Effector memory CD4-positive, alpha-beta T cell (primary cell): ENCODE measurements around the gene NOSIP.

Source experiments
- DNase-seq, 3 donors: peaks; one replicate each; pipeline ENCODE4 v3.0.0-alpha.2; 2020
- H3K27ac ChIP-seq: 2 replicates; pipeline ENCODE4 v1.7.0; 2013; ENCODE audit warnings: mild to moderate bottlenecking, low read length, moderate library complexity; ENCODE audit not compliant: insufficient read depth, poor library complexity, severe bottlenecking
- H3K27me3 ChIP-seq: replicated peaks from 2 replicates; pipeline ENCODE4 v1.7.0; 2013; ENCODE audit warnings: mild to moderate bottlenecking, low read length; ENCODE audit not compliant: insufficient read depth, control insufficient read depth, poor library complexity, severe bottlenecking
- H3K36me3 ChIP-seq: 2 replicates; pipeline ENCODE4 v1.7.0; 2013; ENCODE audit warnings: mild to moderate bottlenecking, low read length, moderate library complexity; ENCODE audit not compliant: control insufficient read depth, insufficient read depth
- H3K4me1 ChIP-seq: 2 replicates; pipeline ENCODE4 v1.7.0; 2013; ENCODE audit warnings: low read length, mild to moderate bottlenecking; ENCODE audit not compliant: control insufficient read depth, insufficient read depth, poor library complexity, severe bottlenecking
- H3K4me3 ChIP-seq: 2 replicates; pipeline ENCODE4 v1.7.0; 2013; ENCODE audit warnings: low read length, low read depth, mild to moderate bottlenecking; ENCODE audit not compliant: insufficient read depth, poor library complexity, severe bottlenecking
- H3K9me3 ChIP-seq: 2 replicates; pipeline ENCODE4 v1.7.0; 2013; ENCODE audit warnings: mild to moderate bottlenecking, low read length, moderate library complexity; ENCODE audit not compliant: control insufficient read depth

NOSIP gene

DNA sequence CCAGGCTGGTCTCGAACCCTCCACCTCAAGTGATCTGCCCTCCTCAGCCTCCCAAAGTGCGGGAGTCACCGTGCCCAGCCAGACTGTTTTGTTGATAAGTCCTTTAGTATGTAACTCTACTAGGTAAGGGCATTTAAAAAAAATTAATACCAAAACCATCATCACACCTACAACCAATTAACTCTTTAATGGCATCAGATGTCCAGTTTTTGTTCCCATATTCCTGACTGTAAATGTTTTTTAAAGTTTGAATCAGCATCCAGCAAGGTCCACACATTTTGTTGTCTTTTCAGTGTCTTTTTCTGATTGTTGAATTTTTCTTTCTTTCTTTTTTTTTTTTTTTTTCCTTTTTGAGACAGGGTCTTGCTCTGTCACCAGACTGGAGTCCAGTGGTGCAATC is 62.3 kb downstream of the NOSIP start:
- peaks cover 14% of the 10 kb centered on the region for H3K4me1 ChIP-seq
- H3K36me3 ChIP-seq, result no peaks in the 10 kb centered on the region
- no peak overlapping the region for H3K27ac ChIP-seq
- DNase-seq, result no peak
- H3K27me3 ChIP-seq, result no peaks in the 10 kb centered on the region
- H3K9me3 ChIP-seq, result no peaks in the 10 kb centered on the region
- H3K4me3 ChIP-seq, result no peak overlapping the region

GRCh38 chr19:49515767-49516166 is 64.6 kb downstream of the NOSIP start:
- Histone ChIP-seq H3K4me3 (no peak overlapping the region), H3K4me1 (peaks cover 22% of the 10 kb centered on the region), H3K27me3 (no peaks in the 10 kb centered on the region), H3K36me3 (no peaks in the 10 kb centered on the region), H3K9me3 (no peaks in the 10 kb centered on the region), H3K27ac (no peak overlapping the region)
- no peak for DNase-seq

- Histone ChIP-seq H3K4me1 (peaks cover 22% of the 10 kb centered on the region), H3K27ac (no peak overlapping the region), H3K36me3 (no peaks in the 10 kb centered on the region), H3K4me3 (peak overlapping the region; percentile 60), H3K9me3 (no peaks in the 10 kb centered on the region), H3K27me3 (no peaks in the 10 kb centered on the region)
- DNase-seq, result no peak
Measured at GRCh38 chr19:49514151-49514550, 66.2 kb downstream of the NOSIP start.

DNA sequence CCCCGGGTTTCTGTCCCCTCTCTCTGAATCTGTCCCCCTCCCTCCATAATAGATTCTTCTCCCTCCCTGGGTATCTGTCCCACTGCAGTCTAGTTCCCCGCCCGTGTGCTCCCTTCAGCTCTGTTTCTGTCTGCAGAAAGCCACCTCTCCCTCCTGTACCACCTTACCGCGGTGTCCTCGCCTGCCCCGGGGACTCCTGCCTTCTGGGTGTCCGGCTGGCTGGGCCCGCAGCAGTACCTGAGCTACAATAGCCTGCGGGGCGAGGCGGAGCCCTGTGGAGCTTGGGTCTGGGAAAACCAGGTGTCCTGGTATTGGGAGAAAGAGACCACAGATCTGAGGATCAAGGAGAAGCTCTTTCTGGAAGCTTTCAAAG is 66.6 kb downstream of the NOSIP start:
- H3K4me3 ChIP-seq, result peak overlapping the region; percentile 60
- no peak for DNase-seq
- no peaks in the 10 kb centered on the region for H3K27me3 ChIP-seq
- H3K9me3 ChIP-seq, result no peaks in the 10 kb centered on the region
- H3K36me3 ChIP-seq, result no peaks in the 10 kb centered on the region
- peaks cover 22% of the 10 kb centered on the region for H3K4me1 ChIP-seq
- H3K27ac ChIP-seq, result peak overlapping the region; percentile 58

DNA sequence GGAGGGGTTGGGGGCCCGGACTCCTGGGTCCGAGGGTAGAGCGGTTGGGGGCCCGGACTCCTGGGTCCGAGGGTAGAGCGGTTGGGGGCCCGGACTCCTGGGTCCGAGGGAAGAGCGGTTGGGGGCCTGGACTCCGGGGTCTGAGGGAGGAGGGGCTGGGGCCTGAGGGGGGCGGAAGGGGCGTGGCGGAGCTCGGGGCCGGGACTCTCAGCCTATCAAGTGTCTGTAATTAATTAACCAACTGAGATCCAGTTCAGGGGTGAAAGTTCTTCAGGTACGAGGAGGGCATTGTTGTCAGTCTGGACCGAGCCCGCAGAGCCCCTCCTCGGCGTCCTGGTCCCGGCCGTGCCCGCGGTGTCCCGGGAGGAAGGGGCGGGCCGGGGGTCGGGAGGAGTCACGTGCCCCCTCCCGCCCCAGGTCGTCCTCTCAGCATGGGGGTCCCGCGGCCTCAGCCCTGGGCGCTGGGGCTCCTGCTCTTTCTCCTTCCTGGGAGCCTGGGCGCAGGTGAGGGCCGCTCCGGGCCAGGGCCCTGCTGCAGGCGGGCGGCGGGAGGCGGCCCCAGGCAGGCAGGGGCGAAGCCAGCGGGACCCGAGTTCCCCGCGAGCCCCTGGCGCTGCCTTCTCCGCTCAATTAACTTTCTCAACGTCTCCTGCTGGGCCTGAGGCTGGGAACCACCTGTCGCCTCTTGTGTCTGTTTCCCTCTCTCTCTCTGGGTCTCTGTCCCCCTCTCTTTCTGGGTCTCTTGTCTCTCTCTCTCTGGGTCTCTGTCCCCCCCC is 67.2 kb downstream of the NOSIP start:
- Histone ChIP-seq H3K27me3 (no peaks in the 10 kb centered on the region), H3K27ac (peak overlapping the region; percentile 58), H3K9me3 (no peaks in the 10 kb centered on the region), H3K4me1 (peaks cover 22% of the 10 kb centered on the region), H3K4me3 (peak overlapping the region; percentile 60), H3K36me3 (no peaks in the 10 kb centered on the region)
- no peak for DNase-seq

GRCh38 chr19:49507803-49508494 is 72.4 kb downstream of the NOSIP start:
- Histone ChIP-seq H3K4me3 (no peak overlapping the region), H3K4me1 (peaks cover 18% of the 10 kb centered on the region), H3K27ac (no peak overlapping the region), H3K27me3 (no peaks in the 10 kb centered on the region), H3K9me3 (no peaks in the 10 kb centered on the region), H3K36me3 (no peaks in the 10 kb centered on the region)
- DNase-seq, result no peak

GRCh38 chr19:49506575-49507105 is 73.7 kb downstream of the NOSIP start:
- H3K4me3 ChIP-seq, result no peak overlapping the region
- H3K36me3 ChIP-seq, result no peaks in the 10 kb centered on the region
- no peak overlapping the region for H3K27ac ChIP-seq
- peaks cover 23% of the 10 kb centered on the region for H3K4me1 ChIP-seq
- H3K9me3 ChIP-seq, result no peaks in the 10 kb centered on the region
- peak; percentile 61 to 72 (median 62) for DNase-seq
- H3K27me3 ChIP-seq, result no peaks in the 10 kb centered on the region
